ENCODE results near the gene SFXN3. TPM values are rescaled to one million over a fixed set of nuclear protein-coding genes. Genes with fewer than 3 reads are reported as not detected.

SFXN3 gene
- total RNA-seq, 1 experiment from 2014 or later, result 2.8 TPM

DNA sequence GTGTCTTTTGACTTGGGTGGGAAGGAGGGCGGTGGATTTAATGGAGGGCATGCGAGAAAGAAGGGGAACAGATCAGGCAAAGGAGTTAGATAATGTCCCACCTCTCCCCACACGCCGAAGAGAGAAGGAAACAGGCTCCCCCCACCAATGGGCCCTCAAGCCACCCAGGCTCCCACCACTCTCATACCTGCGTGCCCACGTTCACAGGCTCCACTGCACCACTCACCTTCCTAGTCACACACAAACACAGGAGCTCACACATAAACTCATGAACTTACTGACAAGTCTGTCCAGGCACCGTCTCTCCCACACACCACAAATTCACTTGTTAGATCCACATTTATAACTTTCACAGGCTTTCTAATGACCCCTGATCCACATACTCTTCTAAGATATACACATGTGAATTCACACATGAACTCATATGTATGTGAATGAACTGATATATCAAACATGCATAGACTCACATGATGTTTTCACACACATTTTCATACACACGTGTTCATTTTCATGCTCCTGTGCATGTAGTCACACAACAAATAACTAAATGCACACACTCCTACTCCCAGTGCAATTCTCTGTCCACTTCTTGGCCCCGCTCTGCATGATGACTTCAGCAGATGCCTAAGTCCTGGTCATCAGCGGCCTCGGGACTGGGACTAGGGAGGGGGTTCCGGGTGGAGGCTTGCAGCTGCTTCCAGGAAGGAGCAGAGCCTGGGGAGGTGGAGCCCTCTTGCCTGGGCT, 29.9 kb upstream of the SFXN3 start:
- Histone ChIP-seq H3K27me3 (ENCODE audit: insufficient read depth, low read length) (no peaks in the 10 kb centered on the region), H2AFZ (ENCODE audit: low read length) (no peak overlapping the region), H2AK5ac (ENCODE audit: insufficient read length, low read length) (no peak overlapping the region), H4K91ac (ENCODE audit: insufficient read length, low read depth, low read length) (no peak overlapping the region), H4K8ac (replicated peaks; ENCODE audit: insufficient read length, low read depth, low read length) (no peak overlapping the region), H3K56ac (ENCODE audit: insufficient read length, low read depth, low read length) (no peak overlapping the region), H2BK12ac (ENCODE audit: insufficient read length, low read depth, low read length) (no peak overlapping the region), H3T11ph (ENCODE audit: low read length) (no peak overlapping the region), H3K9ac (ENCODE audit: extremely low read depth, insufficient read length, low read length) (peak overlapping the region; percentile 86), H4K5ac (ENCODE audit: insufficient read length, low read depth, low read length) (no peak overlapping the region), H4K20me1 (ENCODE audit: control insufficient read depth, insufficient read depth, insufficient read length) (no peaks in the 10 kb centered on the region), H3K18ac (ENCODE audit: insufficient read length, low read depth, low read length) (no peak overlapping the region), H3K4ac (ENCODE audit: low read depth, low read length) (no peak overlapping the region), H3K79me2 (ENCODE audit: insufficient read depth, low read length) (no peaks in the 10 kb centered on the region; the same call in 1 of the 2 replicates), H3K23me2 (ENCODE audit: insufficient read length, low read depth, low read length, poor library complexity, severe bottlenecking) (peaks cover 33% of the 10 kb centered on the region), H3K4me2 (ENCODE audit: insufficient read depth, insufficient read length, low read length) (peak overlapping the region; percentile 70), H3K4me1 (ENCODE audit: insufficient read depth, low read length) (peaks cover 2% of the 10 kb centered on the region; the same call in 1 of the 2 replicates), H2BK15ac (ENCODE audit: low read depth, low read length) (no peak overlapping the region), H3K23ac (ENCODE audit: insufficient read length, low read depth, low read length) (no peak overlapping the region), H2BK120ac (ENCODE audit: low read depth, low read length, poor library complexity, severe bottlenecking) (no peak overlapping the region), H3K79me1 (ENCODE audit: insufficient read depth, low read depth, low read length, poor library complexity, severe bottlenecking) (no peaks in the 10 kb centered on the region), H2BK5ac (ENCODE audit: insufficient read length, low read length) (no peak overlapping the region), H2BK20ac (ENCODE audit: low read depth, low read length, poor library complexity, severe bottlenecking) (no peak overlapping the region), H3K9me3 (ENCODE audit: control insufficient read depth, low read depth, low read length) (no peaks in the 10 kb centered on the region), H3K27ac (ENCODE audit: insufficient read length, low read depth, low read length) (no peak overlapping the region), H3K14ac (ENCODE audit: insufficient read depth, low read length) (no peak overlapping the region; the same call in 1 of the 2 replicates)
- no peaks in the 10 kb centered on the region; a peak in 2 of 5 replicates for H3K9me3 Mint-ChIP-seq
- peak overlapping the region; percentile 2 to 41 (median 4); a peak in 5 of 7 replicates for H3K27ac Mint-ChIP-seq
- no peak for DNase-seq
- no CpG with 5 or more reads among the region's 12 CpGs for WGBS (ENCODE audit: extremely low coverage, insufficient read length, low lambda C conversion rate)
- no peaks in the 10 kb centered on the region for H3K27me3 Mint-ChIP-seq (ENCODE audit: low read depth)
- peak overlapping the region; percentile 88 to 92 for H3K4me3 Mint-ChIP-seq
- H3K36me3 Mint-ChIP-seq (ENCODE audit: insufficient read depth in 1 of 3, low read depth in 3 of 3), result peaks cover 16 to 33% (median 31%) of the 10 kb centered on the region in 3 experiments; a peak in 6 of 7 replicates
- TF ChIP-seq, protein P1, sequence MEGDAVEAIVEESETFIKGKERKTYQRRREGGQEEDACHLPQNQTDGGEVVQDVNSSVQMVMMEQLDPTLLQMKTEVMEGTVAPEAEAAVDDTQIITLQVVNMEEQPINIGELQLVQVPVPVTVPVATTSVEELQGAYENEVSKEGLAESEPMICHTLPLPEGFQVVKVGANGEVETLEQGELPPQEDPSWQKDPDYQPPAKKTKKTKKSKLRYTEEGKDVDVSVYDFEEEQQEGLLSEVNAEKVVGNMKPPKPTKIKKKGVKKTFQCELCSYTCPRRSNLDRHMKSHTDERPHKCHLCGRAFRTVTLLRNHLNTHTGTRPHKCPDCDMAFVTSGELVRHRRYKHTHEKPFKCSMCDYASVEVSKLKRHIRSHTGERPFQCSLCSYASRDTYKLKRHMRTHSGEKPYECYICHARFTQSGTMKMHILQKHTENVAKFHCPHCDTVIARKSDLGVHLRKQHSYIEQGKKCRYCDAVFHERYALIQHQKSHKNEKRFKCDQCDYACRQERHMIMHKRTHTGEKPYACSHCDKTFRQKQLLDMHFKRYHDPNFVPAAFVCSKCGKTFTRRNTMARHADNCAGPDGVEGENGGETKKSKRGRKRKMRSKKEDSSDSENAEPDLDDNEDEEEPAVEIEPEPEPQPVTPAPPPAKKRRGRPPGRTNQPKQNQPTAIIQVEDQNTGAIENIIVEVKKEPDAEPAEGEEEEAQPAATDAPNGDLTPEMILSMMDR (conservative IDR thresholded peaks at IDR 0.05), result no peak
- peaks cover 23 to 28% of the 10 kb centered on the region in 2 experiments for H3K4me1 Mint-ChIP-seq

Data from H9 (cell line).